ENCODE data around the gene BCAR1. TPM values are rescaled to one million over a fixed set of nuclear protein-coding genes. Genes with fewer than 3 reads are reported as not detected.

The BCAR1 gene
- total RNA-seq, 1 experiment from 2014 or later = 95.6 TPM

GRCh38 chr16:75218256-75219076 lies 33.0 kb downstream of the BCAR1 start, which contains the start of gene CTRB1 (continued):
- TF ChIP-seq, protein P1, sequence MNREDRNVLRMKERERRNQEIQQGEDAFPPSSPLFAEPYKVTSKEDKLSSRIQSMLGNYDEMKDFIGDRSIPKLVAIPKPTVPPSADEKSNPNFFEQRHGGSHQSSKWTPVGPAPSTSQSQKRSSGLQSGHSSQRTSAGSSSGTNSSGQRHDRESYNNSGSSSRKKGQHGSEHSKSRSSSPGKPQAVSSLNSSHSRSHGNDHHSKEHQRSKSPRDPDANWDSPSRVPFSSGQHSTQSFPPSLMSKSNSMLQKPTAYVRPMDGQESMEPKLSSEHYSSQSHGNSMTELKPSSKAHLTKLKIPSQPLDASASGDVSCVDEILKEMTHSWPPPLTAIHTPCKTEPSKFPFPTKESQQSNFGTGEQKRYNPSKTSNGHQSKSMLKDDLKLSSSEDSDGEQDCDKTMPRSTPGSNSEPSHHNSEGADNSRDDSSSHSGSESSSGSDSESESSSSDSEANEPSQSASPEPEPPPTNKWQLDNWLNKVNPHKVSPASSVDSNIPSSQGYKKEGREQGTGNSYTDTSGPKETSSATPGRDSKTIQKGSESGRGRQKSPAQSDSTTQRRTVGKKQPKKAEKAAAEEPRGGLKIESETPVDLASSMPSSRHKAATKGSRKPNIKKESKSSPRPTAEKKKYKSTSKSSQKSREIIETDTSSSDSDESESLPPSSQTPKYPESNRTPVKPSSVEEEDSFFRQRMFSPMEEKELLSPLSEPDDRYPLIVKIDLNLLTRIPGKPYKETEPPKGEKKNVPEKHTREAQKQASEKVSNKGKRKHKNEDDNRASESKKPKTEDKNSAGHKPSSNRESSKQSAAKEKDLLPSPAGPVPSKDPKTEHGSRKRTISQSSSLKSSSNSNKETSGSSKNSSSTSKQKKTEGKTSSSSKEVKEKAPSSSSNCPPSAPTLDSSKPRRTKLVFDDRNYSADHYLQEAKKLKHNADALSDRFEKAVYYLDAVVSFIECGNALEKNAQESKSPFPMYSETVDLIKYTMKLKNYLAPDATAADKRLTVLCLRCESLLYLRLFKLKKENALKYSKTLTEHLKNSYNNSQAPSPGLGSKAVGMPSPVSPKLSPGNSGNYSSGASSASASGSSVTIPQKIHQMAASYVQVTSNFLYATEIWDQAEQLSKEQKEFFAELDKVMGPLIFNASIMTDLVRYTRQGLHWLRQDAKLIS (CRISPR knock-in tag; IDR thresholded peaks at IDR 0.05; ENCODE audit: borderline replicate concordance) = no peak
- TF ChIP-seq HMGA2 (CRISPR knock-in tag; IDR thresholded peaks at IDR 0.05) (no peak), RELA (CRISPR knock-in tag; IDR thresholded peaks at IDR 0.05; ENCODE audit: borderline replicate concordance) (no peak), MYBL2 (CRISPR knock-in tag; IDR thresholded peaks at IDR 0.05) (no peak)
- TF ChIP-seq, protein P2, sequence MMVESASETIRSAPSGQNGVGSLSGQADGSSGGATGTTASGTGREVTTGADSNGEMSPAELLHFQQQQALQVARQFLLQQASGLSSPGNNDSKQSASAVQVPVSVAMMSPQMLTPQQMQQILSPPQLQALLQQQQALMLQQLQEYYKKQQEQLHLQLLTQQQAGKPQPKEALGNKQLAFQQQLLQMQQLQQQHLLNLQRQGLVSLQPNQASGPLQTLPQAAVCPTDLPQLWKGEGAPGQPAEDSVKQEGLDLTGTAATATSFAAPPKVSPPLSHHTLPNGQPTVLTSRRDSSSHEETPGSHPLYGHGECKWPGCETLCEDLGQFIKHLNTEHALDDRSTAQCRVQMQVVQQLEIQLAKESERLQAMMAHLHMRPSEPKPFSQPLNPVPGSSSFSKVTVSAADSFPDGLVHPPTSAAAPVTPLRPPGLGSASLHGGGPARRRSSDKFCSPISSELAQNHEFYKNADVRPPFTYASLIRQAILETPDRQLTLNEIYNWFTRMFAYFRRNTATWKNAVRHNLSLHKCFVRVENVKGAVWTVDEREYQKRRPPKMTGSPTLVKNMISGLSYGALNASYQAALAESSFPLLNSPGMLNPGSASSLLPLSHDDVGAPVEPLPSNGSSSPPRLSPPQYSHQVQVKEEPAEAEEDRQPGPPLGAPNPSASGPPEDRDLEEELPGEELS (CRISPR knock-in tag; IDR thresholded peaks at IDR 0.05) = no peak

DNA sequence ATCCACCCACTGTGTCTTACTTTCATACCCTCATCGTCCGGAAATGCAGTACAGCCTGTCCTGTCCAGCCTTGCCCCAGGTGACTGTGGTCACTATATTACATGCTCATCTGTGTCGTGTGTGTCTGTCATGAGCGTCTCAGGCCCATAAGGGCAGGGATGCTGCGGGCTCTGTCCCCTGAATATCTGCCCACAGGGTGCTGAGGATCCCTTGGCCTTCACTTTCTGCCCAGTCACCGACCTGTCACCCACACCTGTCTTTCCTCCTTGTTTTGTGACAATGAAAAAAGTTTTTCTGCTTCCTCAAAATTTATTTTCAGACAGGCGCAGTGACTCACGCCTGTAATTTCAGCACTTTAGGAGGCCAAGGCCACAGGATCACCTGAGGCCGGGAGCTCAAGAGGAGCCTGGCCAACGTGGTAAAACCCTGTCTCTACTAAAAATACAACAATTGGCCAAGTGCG lies 34.0 kb downstream of the BCAR1 start:
- TF ChIP-seq NFATC4 (CRISPR knock-in tag; IDR thresholded peaks at IDR 0.05) (no peak), GABPB1 (CRISPR knock-in tag; IDR thresholded peaks at IDR 0.05) (no peak), MYBL2 (CRISPR knock-in tag; IDR thresholded peaks at IDR 0.05) (no peak), ZNF121 (CRISPR knock-in tag; IDR thresholded peaks at IDR 0.05) (no peak), ATF6 (CRISPR knock-in tag; IDR thresholded peaks at IDR 0.05) (no peak), KAT7 (CRISPR knock-in tag; IDR thresholded peaks at IDR 0.05; ENCODE audit: borderline replicate concordance) (no peak), ARID4B (CRISPR knock-in tag; IDR thresholded peaks at IDR 0.05; ENCODE audit: borderline replicate concordance) (no peak), RELA (CRISPR knock-in tag; IDR thresholded peaks at IDR 0.05; ENCODE audit: borderline replicate concordance) (no peak), PRRX2 (CRISPR knock-in tag; IDR thresholded peaks at IDR 0.05) (no peak), FOXJ3 (CRISPR knock-in tag; IDR thresholded peaks at IDR 0.05; ENCODE audit: borderline replicate concordance) (no peak)
- TF ChIP-seq, protein P3, sequence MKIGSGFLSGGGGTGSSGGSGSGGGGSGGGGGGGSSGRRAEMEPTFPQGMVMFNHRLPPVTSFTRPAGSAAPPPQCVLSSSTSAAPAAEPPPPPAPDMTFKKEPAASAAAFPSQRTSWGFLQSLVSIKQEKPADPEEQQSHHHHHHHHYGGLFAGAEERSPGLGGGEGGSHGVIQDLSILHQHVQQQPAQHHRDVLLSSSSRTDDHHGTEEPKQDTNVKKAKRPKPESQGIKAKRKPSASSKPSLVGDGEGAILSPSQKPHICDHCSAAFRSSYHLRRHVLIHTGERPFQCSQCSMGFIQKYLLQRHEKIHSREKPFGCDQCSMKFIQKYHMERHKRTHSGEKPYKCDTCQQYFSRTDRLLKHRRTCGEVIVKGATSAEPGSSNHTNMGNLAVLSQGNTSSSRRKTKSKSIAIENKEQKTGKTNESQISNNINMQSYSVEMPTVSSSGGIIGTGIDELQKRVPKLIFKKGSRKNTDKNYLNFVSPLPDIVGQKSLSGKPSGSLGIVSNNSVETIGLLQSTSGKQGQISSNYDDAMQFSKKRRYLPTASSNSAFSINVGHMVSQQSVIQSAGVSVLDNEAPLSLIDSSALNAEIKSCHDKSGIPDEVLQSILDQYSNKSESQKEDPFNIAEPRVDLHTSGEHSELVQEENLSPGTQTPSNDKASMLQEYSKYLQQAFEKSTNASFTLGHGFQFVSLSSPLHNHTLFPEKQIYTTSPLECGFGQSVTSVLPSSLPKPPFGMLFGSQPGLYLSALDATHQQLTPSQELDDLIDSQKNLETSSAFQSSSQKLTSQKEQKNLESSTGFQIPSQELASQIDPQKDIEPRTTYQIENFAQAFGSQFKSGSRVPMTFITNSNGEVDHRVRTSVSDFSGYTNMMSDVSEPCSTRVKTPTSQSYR (CRISPR knock-in tag; IDR thresholded peaks at IDR 0.05) = no peak
- Mint-ChIP-seq H3K4me3 (no peak overlapping the region), H3K36me3 (no peaks in the 10 kb centered on the region), H3K27ac (no peak overlapping the region), H3K9me3 (no peaks in the 10 kb centered on the region), H3K27me3 (ENCODE audit: low read depth) (no peaks in the 10 kb centered on the region), H3K4me1 (no peaks in the 10 kb centered on the region)
- ChIA-PET CTCF (interaction anchor here (2.1 to 3.0 kb wide), 2 partner anchors 16 to 18 kb away, joined by 7 to 12 read pairs; no protein-coding TSS in a partner anchor), POLR2A (no interaction called here)
- DNase-seq (ENCODE audit: low spot score) (no peak), ATAC-seq (no peak)

Data from WTC11 (cell line).